GM19438 (cell line): ENCODE measurements around the gene IGF2.
"Not testable (repeated sequence)": the region's sequence is repeated elsewhere in the genome, so short reads cannot be mapped to it uniquely, and the experiment has no call there.

Experiments used
- ATAC-seq: cut with Tn5 transposase; IDR thresholded peaks from one replicate; pipeline ENCODE4 v1.9.1; 2021; ENCODE audit warnings: low read depth; ENCODE audit not compliant: unreplicated experiment

IGF2 gene

DNA sequence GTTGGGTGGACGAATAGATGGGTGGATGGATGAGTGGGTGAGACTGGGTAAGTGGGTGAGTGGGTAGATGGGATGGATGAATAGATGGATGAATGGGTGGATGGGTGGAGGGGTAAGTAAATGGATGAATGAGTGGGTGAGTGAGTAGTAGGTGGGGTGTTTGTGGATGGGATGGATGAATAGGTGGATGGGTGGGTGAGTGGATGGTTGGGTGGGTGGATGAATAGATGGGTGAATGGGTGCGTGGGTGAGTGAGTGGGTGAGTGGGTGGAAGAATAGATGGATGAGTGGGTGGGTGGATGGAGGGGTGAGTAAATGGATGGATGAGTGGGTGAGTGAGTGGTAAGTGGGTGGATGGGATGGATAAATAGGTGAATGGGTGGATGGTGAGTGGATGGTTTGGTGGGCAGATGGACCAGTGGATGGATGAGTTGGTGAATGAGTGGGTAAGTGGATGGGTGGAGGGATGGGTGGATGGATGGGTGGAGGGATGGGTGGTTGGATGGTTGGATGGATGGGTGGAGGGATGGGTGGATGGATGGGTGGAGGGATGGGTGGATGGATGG lies 12.6 kb downstream of the IGF2 start:
- no peak for ATAC-seq

DNA sequence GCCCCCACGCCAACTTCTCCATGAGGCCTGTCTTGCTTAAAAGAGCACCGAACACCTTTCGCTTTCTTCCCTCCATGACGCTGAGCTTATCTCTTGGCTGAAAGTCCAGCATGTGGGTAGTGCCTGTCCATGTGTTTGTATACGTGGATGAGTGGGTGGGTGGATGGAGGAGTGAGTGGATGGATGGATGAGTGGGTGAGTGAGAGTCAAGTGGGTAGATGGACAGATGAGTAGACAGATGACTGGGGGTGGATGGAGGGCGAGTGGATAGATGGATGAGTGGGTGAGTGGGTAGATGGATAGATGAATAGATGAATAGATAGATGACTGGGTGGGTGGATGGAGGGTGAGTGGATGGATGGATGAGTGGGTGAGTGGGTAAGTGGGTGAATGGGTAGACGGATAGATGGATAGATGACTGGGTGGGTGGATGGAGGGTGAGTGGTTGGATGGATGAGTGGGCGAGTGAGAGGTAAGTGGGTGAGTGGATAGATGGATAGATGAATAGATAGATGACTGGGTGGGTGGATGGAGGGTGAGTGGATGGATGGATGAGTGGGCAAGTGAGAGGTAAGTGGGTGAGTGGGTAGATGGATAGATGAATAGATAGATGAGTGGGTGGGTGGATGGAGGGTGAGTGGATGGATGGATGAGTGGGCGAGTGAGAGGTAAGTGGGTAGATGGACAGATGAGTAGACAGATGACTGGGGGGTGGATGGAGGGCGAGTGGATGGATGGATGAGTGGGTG lies 14.3 kb downstream of the IGF2 start:
- ATAC-seq = not testable (repeated sequence)

DNA sequence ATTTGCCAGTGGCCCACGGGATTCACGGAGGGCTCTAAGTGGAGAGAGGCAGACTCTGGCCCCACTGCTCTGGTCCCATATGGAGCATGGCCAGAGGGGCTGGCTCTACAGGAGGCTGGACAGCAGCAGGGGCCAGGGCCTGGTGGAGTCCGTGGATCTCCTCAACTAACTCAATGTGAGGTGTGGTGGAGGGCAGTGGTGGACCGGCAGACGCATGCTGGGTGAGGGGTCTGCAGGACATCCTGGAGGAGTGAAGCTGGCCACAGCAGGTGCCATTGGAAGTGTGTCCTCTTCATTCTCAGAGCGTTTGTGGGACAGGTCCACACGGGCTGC lies 15.6 kb downstream of the IGF2 start:
- ATAC-seq = no peak

DNA sequence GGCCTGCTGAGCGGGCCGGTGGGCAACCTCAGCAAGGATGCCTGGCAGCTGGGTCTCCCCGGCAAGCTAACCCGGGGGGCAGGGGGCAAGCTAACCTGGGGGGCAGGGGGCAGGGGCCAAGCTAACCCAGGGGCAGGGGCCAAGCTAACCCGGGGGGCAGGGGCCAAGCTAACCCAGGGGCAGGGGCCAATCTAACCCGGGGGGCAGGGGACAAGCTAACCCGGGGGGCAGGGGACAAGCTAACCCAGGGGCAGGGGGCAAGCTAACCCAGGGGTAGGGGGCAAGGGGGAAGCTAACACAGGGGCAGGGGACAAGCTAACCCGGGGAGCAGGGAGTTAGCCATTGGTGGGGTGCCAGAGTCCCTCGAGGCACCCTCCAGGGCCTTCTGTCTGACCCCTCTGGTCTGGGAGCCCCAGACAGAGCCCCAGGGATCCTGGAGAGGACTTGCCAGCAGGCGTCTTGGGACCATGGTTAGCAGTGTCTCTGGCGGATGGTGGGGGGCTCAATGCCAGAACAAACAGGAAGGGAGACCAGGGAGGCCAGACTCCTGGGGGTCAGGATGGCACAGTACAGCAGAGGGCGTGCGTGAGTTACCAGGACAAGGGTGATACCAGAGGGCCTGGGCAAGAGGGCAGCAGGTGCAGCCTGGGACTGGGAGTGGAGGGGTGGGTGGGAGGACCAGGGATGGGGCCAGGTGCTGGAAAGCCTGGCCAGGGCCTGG lies 16.1 kb downstream of the IGF2 start:
- no peak for ATAC-seq

DNA sequence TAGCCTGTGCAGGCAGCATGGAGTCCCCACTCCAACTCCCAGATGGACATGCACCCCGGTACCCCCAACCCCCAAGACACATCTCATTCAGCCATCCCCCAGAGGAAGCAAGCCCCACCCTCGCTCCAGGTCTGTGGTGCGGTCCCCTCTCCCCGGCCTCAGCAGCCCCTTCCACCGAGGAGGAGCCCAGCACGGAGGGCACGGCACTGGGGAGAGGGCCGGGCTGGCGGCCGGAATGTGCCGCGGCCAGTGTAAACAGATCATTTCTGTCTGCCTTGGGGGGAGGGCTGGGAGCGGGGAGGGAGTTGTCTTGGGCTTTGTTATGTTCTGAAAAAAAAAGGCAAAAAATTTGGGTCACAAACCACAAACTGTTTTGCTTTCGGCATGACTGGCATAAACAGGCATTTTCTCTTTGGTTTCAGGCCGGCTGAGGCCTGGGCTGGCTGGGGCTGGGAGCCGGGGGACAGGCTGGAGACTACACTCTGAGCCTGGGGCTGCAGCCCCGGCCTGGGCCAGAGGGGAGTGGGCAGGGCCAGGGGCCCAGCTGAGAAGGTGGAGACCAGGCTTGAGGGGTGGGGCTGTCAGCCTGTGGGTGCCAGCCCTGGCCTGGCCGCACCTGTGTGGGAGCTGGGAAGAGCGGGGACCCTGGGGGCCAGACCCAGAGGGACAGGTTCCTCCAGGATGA lies 16.8 kb downstream of the IGF2 start:
- no peak for ATAC-seq

DNA sequence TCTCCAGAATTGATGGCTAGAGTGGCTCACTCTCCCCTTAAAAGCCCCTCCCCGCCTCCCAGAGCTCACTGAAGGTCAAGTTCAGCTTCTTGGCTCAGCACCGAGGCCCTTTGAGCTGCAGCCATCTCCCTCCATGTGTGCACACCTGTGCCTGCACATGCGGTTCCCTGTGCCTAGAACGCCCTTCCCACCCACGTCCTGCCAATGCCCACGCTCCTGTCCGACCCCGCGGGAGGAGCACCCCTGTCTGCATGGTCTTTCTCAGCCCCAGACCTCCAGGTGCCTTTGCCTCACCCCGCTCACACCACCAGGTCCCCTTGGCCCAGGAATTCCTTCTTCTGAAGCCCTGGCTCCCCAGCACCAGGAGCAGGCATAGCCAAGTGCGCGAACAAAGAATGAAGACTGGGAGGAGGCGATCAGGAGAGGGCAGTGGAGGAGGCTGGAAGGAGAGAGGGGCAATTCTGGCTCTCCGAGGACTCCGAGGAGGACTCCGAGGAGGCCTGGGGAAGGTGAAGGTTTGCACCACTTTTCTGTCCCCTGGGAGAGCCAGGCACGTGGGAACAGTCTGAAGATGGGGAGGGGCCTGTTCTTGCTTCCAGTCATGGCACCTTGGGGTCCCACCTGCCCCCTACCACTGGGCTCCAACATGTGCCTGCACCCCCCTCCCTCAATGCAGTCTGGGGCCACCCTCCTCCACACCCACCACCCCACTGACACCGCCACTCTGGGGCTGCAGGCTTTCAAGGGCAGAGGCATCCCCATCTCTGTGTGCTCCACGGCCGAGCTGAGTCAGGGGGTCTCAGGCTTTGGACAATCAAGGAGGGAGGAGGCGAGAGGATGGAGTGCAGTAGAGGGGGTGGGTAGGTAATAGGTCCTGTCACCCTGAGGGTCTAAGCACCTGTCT lies 17.7 kb downstream of the IGF2 start:
- no peak for ATAC-seq

DNA sequence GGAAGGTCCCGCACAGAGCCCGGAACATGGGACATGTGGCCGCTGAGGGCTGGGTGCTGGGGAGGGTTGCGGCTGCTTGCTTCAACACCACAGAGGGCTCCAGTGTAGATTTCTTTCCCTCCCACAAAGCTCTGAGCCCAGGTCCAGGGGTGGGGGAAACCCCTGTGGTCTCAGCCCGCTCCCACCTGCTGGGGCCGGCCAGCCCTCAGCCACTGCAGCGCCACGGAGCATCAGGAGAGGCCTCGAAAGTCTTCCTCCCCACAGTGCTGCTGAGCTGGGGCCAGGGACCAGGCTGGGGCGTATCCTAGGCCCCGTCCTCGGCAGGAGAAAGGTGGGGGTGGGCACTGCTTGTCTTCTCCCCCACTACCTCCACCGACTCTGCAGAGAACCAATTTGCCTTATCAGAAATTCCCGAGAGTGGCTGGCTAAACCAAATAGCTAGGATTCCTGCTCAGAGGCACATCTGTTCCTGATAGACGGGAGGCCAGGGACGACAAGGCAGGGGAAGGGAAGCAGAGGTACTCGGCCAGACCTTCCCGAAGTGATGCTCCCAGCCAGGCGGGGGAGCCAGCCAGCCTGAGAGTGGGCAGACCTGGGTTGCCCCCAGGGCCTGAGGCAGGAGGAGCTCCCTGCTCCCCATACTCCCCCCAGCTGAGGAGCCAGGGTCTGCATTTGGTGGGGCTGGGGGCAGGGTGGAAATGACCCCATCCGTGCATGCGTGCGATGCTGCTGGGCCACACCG lies 18.7 kb downstream of the IGF2 start:
- ATAC-seq = no peak

DNA sequence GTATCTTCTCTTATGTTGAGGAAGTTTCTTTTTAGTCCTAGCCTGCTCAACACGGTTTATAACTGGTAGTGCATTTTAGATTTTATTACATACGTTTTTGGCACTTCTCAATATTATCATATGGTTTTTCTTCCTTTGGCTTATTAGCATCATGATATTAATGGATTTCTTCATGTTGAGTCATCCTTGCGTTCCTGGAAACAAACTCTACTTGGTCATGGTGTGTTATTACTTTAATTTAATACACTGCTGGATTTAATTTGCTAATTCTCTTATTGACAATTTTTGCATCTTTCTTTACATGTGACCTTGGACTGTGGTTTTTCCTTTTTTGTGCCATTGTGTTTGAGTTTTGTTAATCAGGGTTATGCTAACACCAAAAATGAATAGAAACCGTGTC lies 20.5 kb downstream of the IGF2 start:
- ATAC-seq = no peak

DNA sequence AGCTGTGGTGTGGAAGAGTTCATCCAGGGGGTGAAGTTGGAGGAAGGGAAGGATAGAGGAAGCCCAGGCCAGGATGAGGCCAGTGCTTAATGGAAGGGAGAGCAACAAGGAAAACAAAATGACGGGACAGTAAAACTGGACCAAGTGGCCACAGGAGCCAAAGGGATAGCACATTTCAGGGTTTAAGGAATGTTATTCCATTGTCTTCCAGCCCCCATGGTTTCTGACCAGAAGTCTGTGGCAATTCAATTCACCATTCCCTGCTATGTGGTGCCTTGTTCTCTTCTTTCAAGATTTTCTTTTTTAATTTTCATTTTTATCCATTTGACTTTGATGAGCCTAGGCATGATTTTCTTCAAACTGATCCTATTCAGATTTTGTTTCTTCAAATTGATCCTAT lies 22.5 kb downstream of the IGF2 start:
- ATAC-seq = no peak

DNA sequence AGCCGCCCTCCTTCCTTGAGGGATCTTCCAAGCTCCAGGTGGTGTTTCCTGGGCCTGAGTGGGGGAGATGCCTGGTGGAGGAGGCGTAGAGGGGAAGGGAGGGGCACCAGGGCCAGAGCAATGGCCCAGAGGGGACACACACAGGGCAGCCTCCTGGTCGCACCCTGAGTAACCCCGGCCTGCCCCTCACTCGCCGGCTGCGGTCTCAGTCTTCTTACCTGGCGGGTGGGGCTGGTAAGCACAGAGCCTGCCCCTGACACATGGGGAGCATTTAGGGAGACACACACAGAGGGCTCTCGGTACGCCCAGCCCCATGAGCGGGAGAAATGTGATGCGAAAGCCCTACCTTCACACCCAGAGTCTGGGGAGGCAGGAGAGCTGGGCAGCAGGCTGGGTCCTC lies 23.9 kb downstream of the IGF2 start:
- no peak for ATAC-seq

DNA sequence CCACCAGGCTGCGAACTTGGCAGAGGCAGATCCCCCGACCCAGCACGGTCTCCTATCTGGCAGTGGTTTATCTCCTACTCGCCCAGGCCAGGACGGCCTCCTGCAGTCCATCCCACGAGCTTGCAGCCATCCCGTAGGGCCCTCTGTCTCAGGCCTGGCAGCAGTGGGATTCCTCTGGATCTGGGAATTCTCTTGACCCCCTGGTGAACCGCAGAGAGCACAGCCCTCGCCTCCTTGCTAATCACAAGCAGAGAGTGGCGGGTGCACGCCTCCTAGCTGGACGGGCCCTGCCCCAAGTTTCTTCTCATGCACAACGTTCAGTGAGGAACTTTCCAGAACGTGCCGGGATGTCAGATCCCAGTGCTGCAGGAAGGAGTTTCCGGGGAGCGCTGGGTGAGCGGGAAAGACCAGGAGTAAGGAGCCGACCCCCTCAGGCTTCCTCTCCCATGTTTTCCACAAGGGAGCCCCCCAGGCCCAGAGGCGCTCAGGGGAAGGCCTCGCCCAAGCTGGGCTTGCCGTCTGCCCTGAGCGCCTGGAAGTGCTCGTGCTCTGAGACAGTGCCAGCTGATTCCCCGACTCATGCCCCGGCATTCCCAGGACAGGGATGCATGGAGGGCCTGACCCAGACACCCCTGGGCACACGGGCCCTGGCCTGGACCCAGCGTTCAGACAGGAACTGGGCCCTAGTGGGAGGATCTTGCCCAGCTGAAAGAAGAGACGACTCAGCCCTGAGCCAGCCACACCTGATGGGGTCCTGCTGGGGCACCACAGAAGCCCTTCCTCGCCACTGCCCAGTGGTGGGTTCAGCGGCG lies 24.6 kb downstream of the IGF2 start:
- no peak for ATAC-seq

DNA sequence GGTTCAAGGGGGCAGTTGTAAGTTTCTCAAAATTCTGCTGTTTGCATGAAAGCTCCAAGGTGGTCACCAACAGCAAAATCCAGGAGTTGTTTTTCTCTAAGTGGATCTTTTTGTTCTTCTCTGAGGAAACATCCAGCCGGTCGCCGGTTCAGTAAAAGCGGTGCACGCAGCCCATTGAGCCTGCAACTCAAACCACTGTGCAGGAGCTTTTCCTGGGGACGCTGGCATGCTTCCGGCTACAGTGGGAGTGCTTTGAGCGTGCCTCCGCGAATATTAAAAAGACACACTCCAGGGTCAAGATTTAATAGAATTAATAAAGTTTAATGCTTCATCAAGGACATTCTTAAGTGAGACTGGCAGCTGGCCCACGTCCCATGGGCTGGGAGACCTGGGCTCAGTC lies 25.4 kb downstream of the IGF2 start:
- ATAC-seq = no peak

DNA sequence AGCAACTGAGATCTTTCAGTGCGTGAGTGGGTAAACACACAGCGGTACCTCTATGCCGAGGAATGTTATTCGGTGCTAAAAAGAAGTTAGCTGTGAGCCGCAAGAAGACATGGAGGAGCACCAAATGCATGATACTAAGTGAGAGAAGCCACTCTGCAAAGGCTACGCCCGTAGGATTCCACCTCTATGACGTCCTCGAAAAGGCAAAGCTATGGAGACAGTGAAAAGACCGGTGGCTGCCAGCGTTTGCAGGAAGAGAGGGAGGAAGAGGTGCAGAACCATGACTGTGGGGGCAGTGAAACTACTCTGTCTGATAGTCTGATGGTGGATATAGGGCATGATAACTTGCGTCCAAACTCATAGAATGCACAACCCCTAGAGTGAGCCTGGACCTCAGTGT lies 28.7 kb downstream of the IGF2 start:
- ATAC-seq = no peak

DNA sequence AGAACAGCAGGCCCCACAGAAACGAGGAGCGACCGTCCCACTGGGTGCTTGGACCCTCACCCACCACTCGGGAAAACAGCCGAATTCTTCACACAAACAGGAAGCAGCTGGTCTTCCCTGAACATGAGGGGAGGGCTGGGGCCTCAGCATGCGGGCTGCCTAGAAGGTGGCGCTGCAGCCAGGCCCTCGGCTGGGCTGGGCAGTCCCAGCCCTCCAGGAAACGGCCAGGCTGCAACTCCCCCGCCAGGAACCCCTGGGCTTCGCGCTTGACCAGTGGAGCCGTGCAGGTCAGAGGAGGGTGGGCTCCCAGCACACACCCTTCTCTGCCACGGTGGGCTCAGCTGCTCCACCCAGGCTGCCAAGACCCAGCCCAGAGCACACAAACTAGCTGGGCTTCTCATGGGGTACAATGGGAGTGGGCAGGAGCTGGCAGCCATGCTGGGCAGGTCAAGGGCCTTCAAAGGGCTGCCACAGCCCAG lies 29.6 kb downstream of the IGF2 start:
- no peak for ATAC-seq

DNA sequence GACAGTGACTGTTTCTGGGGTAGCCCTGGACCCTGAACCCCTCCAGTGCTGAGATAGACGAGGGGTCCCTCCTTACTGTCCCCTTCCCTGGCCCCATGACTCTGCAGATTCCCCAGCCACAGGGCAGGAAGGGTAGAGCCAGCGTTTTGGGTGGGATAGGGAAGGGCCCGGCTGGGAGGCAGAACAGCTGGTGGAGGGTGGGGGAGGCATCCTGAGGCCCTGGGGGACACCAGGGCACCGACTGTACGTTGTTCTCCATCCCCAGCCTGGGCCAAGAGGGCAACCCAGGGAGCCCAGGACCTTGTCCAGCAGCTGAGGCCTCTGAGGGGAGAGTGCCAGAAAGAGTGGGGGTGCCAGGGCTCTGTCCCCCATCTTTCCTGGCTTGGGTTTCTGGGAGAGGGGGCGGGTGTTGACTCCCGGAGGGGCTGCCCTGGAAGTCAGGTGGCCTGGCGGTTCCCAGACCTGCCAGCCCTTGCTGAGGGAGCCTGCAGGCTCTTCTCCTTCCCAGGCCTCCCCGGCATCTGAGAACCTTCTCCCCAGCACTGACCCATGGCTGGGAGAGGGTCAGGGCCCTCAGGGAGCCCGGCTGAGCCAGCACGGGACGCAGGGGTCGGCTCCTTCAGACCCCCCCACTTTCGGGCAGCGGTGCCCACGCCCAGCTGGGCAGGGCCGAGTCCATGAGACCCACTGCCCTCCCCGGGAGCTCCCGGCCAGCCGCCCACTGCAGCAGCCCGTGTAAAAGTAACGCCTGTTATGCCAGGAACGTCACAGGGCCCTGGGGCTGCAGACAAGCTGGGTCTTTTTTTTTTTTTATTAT lies 30.3 kb downstream of the IGF2 start:
- ATAC-seq = no peak

DNA sequence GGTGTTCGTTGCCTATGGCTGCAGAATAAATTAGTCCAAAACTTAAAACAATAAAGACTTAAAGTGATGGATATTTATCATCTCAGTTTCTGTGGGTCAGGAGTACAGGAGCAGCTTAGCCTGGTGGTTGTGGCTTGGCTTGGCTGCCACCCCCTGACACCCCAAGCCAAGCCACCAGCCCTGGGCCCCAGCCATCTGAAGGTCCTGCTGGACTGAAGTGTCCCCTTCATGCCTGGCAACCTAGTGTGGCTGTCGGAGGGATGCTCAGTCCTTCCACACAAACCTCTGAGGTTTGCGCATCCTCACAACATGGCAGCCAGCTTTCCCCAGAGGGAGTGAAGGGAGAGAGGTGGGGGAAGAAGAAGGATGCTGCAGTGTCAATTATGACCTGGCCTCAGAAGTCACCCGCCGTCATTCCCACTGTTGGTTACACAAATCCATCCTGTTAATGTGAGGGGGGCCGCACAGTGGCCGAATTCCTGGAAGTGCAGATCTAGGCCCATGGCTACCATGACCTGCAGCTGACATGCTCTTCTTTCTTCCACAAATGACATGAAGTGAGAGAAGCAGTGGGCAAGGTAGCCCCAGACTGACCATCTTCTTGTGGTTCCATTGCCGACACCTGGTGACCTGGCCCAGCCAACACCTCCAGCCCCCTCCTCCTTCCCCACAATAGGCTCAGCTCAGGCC lies 31.1 kb downstream of the IGF2 start:
- no peak for ATAC-seq

DNA sequence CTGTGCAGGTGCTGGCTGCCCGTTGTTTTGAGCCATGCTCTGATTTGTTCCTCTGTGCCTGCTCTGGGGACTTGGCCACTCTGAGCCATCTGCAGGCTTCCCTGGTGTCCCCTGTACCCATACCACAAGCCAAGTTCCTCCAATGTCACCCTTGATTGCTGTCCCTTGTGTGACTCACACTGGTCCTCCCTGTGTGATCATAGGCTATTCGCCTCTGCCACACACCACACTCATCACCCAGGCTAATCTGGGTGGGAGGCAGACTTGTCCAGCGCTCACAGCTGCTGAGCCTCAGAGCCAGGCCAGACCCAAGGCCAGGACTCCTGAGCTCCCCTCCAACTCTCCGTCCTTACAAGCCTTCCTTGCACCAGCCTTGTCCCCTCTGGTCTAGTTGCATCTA lies 31.7 kb downstream of the IGF2 start:
- ATAC-seq = no peak
